ENCODE data around the gene AGO1.

DNA sequence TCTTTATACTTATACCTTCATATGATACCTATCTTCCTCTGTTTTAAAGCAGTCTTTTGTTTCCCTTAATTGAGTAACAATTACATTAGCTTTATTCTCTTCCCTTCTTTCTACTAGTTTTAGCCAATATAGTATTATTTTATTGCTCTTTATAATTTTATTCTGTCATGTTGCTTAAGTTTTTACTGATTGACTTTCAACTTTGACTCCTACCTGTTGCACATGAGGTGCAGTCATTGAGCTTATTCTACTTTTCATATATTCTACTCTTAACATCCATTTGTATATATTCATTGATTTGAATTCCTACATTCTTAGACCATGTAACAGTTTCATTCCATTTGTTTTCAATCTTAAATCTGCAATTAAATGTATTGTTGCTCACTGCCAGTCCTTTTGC, 97.1 kb downstream of the AGO1 start:
- TF ChIP-seq, protein P1, sequence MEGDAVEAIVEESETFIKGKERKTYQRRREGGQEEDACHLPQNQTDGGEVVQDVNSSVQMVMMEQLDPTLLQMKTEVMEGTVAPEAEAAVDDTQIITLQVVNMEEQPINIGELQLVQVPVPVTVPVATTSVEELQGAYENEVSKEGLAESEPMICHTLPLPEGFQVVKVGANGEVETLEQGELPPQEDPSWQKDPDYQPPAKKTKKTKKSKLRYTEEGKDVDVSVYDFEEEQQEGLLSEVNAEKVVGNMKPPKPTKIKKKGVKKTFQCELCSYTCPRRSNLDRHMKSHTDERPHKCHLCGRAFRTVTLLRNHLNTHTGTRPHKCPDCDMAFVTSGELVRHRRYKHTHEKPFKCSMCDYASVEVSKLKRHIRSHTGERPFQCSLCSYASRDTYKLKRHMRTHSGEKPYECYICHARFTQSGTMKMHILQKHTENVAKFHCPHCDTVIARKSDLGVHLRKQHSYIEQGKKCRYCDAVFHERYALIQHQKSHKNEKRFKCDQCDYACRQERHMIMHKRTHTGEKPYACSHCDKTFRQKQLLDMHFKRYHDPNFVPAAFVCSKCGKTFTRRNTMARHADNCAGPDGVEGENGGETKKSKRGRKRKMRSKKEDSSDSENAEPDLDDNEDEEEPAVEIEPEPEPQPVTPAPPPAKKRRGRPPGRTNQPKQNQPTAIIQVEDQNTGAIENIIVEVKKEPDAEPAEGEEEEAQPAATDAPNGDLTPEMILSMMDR (IDR thresholded peaks at IDR 0.05), result no peak
- TF ChIP-seq POLR2A (IDR thresholded peaks at IDR 0.05), result no peak

Measured in tibial nerve (tissue), 3 donors.